Epithelial cell of proximal tubule (primary cell): ENCODE data around the gene CCDC182. TPM values are rescaled to one million over a fixed set of nuclear protein-coding genes. Genes with fewer than 3 reads are reported as not detected.

Experiments used
- DNase-seq: peaks from one replicate; pipeline ENCODE4 v3.0.0-alpha.2; 2011; ENCODE audit warnings: low read depth
- H3K4me3 ChIP-seq: 2 replicates; pipeline ENCODE4 v1.5.1; 2011; ENCODE audit warnings: low read depth, mild to moderate bottlenecking, low read length
- total RNA-seq: library from RNA; depleted of rRNA; stranded (reverse); fragments of >200 nt; gene quantifications from 2 replicates; pipeline ENCODE4 v1.2.3, GENCODE V29; 2015
- TF ChIP-seq, protein P1 (sequence below): conservative IDR thresholded peaks from 2 replicates; pipeline ENCODE4 v1.5.1; 2012; ENCODE audit warnings: low read depth, mild to moderate bottlenecking, low read length

Gene CCDC182
- total RNA-seq, 1 donor from 2014 or later = not detected

DNA sequence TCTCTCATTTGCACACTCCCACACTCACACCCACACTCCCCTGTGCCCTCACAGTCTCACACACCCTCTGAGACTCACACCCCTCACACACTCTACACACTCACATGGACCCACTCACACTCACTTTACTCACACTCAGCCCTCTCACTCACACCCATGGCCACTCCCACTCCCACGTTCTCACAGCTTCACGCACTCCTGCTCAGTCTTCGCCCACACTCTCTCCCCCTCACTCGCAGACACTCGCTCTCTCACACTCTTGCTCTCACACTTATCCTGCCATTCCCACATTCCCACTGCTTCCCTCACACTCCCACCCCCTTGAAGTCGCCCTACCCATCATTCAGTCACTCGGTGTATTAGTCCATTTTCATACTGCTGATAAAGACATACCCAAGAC, 47.9 kb downstream of the CCDC182 start:
- TF ChIP-seq, protein P1, sequence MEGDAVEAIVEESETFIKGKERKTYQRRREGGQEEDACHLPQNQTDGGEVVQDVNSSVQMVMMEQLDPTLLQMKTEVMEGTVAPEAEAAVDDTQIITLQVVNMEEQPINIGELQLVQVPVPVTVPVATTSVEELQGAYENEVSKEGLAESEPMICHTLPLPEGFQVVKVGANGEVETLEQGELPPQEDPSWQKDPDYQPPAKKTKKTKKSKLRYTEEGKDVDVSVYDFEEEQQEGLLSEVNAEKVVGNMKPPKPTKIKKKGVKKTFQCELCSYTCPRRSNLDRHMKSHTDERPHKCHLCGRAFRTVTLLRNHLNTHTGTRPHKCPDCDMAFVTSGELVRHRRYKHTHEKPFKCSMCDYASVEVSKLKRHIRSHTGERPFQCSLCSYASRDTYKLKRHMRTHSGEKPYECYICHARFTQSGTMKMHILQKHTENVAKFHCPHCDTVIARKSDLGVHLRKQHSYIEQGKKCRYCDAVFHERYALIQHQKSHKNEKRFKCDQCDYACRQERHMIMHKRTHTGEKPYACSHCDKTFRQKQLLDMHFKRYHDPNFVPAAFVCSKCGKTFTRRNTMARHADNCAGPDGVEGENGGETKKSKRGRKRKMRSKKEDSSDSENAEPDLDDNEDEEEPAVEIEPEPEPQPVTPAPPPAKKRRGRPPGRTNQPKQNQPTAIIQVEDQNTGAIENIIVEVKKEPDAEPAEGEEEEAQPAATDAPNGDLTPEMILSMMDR = no peak
- H3K4me3 ChIP-seq = no peak overlapping the region
- no peak for DNase-seq

- no peak for DNase-seq
- TF ChIP-seq, protein P1 = no peak
- no peak overlapping the region for H3K4me3 ChIP-seq
Observed at GRCh38 chr17:57696050-57696449, 49.0 kb downstream of the CCDC182 start.

Other genes with a start within 250 kb of the CCDC182 start
- 27.0 and 82.9 TPM in 2 replicates for gene MRPS23, start 104.7 kb upstream of the CCDC182 start, total RNA-seq
- gene CUEDC1, start 210.1 kb upstream of the CCDC182 start, total RNA-seq = 14.4 and 14.5 TPM in 2 replicates
- gene VEZF1, start 243.0 kb upstream of the CCDC182 start, total RNA-seq = 54.6 and 64.0 TPM in 2 replicates